Measurements from ENCODE around the gene DCBLD2.

DCBLD2 gene

DNA sequence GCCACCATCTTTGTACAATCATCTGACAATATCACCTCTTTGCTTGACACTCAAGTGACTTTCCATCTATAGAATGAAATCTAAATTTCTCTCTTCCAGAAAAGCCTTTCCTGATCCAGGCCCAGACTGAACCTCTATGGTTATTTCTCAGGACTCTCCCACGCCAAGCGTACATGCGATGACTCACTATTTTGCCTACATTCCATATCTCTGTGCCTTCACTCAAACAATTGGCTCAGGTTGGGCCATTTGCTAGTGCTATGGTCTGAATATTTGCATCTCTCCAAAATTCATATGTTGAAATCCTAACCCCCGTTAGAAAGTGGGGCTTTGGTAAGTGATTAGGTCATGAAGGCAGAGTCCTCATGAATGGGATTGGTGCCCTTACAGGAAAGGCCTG, 94.5 kb downstream of the DCBLD2 start:
- no peak for DNase-seq (ENCODE audit: low read depth)
- no peak for TF ChIP-seq CTCF (IDR thresholded peaks at IDR 0.05; ENCODE audit: control insufficient read depth, extremely low read depth, insufficient read depth)
- H3K4me3 ChIP-seq (ENCODE audit: low read depth, low read length) = no peak overlapping the region

DNA sequence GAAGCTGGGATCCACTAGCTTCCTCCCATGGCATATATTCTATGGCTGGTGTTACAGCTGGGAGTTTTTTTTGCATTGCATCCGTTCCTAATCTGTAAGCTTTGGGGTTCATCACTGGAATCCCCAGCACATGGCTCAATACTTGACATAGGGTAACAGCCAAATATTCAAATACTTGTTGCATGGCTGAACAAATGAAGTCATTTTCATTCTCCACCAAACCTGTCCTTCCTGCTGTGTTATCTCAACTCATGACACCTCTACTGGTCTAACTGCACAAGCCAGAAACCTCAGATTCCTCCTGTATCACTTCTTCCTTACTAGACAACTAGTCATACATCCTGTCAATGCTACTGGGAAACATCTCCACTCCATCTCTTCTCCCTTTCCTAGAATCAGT, 95.0 kb downstream of the DCBLD2 start:
- DNase-seq (ENCODE audit: low read depth) = no peak
- no peak for TF ChIP-seq CTCF (IDR thresholded peaks at IDR 0.05; ENCODE audit: control insufficient read depth, extremely low read depth, insufficient read depth)
- H3K4me3 ChIP-seq (ENCODE audit: low read depth, low read length) = no peak overlapping the region

- TF ChIP-seq CTCF (IDR thresholded peaks at IDR 0.05; ENCODE audit: control insufficient read depth, extremely low read depth, insufficient read depth) = no peak
- DNase-seq (ENCODE audit: low read depth) = no peak
- H3K4me3 ChIP-seq (ENCODE audit: low read depth, low read length) = no peak overlapping the region
These were observed 95.9 kb downstream of the DCBLD2 start for GRCh38 chr3:98805571-98805970.

GRCh38 chr3:98801043-98801747, 100.3 kb downstream of the DCBLD2 start:
- TF ChIP-seq CTCF (IDR thresholded peaks at IDR 0.05; ENCODE audit: control insufficient read depth, extremely low read depth, insufficient read depth) = no peak
- H3K4me3 ChIP-seq (ENCODE audit: low read depth, low read length) = no peak overlapping the region
- no peak for DNase-seq (ENCODE audit: low read depth)

DNA sequence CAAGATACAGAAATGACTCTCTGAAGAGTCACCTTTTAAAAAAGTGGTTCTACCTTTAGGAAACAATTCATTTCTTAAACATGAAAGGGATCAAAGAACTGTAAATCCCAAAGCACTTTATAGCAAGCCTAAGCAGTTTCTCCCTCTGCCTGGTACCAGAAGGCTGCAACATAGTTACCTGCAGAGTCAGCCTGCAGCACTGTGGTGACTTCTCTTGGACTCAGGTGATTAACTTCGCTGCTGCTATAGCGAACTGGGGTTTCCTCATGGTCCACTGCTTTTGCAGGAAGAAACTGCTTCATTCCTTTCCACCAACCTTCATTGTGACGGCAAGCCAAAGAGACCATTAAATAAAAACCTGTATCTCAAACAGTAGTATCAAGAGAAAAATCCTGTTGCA, 101.1 kb downstream of the DCBLD2 start:
- TF ChIP-seq CTCF (IDR thresholded peaks at IDR 0.05; ENCODE audit: control insufficient read depth, extremely low read depth, insufficient read depth) = no peak

GRCh38 chr3:98799479-98799878, 102.0 kb downstream of the DCBLD2 start:
- no peak for DNase-seq (ENCODE audit: low read depth)
- no peak for TF ChIP-seq CTCF (IDR thresholded peaks at IDR 0.05; ENCODE audit: control insufficient read depth, extremely low read depth, insufficient read depth)
- no peak overlapping the region for H3K4me3 ChIP-seq (ENCODE audit: low read depth, low read length)

More for the DNA sequence above, 101.1 kb downstream of the DCBLD2 start:
- no peak overlapping the region for H3K4me3 ChIP-seq (ENCODE audit: low read depth, low read length)
- DNase-seq (ENCODE audit: low read depth) = no peak

- no peak for DNase-seq (ENCODE audit: low read depth)
These were observed 102.7 kb downstream of the DCBLD2 start for GRCh38 chr3:98798820-98799219.

More at GRCh38 chr3:98798820-98799219, 102.7 kb downstream of the DCBLD2 start:
- TF ChIP-seq CTCF (IDR thresholded peaks at IDR 0.05; ENCODE audit: control insufficient read depth, extremely low read depth, insufficient read depth) = peak; percentile 40
- no peak overlapping the region for H3K4me3 ChIP-seq (ENCODE audit: low read depth, low read length)

Data from LNCaP clone FGC (cell line).